GM18498 (cell line): ENCODE data around the gene MYORG.
A peak's percentile ranks its signal among the peaks of the same experiment; 100 is the strongest.

Source experiments
- ATAC-seq: cut with Tn5 transposase; IDR thresholded peaks from one replicate; pipeline ENCODE4 v1.9.1; 2021; ENCODE audit warnings: mild to moderate bottlenecking, moderate library complexity; ENCODE audit not compliant: unreplicated experiment

Gene MYORG

DNA sequence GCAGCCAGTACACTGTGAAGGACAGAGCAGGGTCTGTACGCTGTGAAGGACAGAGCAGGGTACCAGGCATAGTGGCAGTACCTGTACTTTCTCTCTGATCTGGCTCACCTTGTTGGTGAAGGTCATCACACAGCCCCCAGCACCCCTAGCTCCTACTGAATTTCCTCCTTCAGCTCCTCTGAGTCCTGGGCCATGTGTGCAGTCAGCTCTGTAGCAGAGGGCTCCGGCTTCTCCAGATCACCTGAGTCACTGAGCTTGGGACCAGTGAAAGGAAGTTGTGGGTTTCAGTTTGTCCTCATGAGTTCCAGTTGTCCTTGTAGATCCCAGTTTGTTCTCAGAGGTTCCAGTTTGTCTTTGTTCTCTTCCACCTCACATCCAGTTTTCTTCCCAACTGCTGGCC, 41.8 kb downstream of the MYORG start:
- ATAC-seq: no peak

GRCh38 chr9:34334337-34334824, 42.3 kb downstream of the MYORG start:
- ATAC-seq: no peak

DNA sequence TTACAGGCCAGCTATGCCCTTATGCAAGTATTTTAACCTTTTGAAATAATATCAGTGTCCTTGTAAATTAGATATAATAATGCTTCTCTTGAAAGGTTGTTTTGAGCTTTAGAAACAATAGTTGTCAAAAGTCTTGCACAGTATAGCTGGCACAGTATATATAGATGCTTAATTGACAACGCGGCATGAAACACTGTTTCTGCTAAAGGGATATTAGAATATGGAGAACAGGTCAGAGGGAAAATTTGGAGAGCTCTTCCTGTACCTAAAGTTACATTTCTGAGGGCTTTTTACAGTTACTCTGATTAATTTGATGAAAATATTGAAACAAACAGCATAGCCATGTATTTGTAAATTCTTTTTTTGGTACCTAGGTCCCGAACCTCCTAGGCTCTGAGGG, 42.9 kb downstream of the MYORG start:
- ATAC-seq: no peak

DNA sequence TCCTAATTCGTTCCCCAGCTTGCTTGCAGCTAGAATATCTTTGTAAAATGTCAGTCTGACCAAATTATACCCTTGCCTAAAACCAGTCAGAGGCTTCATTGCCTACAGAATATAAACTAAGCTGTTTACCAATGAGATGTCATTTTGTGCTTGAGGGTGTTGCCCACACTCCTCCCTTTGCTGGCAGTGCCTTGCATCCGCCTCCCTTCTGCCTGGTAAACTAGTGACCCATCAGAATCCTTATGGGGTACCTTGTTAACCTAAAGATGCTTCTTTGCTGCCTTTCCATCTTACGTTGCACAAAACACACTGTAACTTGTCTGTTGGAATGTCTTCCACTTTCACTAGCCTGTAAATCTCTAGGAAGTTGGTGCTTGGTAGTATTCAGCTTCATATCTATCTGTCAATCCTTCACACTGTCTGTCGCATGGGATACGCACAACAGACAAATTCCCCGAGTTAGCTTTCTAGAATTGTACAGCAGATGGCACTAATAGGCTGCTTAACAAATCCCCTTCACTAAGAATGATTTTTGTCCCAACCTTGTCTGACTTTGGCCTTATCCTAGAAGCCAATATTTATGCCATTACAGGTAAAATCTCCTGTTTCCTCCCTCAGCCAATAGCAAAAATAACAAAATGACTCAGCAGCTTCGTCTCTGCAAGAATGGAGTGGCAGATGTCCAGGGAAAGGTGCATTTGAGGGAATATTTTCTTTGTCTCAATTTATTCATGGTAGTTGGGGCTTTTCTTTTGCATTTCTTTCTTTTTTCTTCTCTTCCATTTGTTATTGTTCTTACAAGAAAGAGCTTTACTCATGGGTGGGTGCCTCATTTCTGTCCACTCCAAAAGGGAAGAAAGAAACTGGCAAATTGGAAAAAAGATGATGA, 44.4 kb downstream of the MYORG start:
- no peak for ATAC-seq

DNA sequence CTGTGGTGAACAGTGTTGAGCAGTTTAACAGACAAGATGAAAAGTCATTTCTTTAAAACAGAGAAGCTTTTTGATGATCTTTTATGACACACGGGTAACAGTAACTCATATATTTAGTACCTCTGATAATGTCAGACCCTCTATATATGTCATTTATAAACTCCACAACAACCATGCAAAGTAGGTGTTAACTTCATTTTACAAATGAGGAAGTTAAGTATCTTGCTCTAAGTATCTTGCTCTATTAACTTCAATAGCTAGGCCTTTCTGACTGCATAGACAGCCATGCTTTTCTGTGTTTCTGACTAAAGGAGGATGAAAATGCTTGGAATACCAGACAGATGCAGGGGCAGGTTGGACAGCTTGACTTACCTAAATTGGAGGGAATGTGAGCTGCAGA, 45.5 kb downstream of the MYORG start:
- no peak for ATAC-seq

GRCh38 chr9:34328987-34329832, 47.5 kb downstream of the MYORG start, which contains the start of the genes KIF24 and NUDT2:
KIF24 (minus strand) TSS chr9:34329268; CDS start chr9:34311346, 17,922 bp downstream.
NUDT2 (plus strand) TSS chr9:34329569; CDS start chr9:34339040, 9,471 bp downstream.
- peak; percentile 94 for ATAC-seq

DNA sequence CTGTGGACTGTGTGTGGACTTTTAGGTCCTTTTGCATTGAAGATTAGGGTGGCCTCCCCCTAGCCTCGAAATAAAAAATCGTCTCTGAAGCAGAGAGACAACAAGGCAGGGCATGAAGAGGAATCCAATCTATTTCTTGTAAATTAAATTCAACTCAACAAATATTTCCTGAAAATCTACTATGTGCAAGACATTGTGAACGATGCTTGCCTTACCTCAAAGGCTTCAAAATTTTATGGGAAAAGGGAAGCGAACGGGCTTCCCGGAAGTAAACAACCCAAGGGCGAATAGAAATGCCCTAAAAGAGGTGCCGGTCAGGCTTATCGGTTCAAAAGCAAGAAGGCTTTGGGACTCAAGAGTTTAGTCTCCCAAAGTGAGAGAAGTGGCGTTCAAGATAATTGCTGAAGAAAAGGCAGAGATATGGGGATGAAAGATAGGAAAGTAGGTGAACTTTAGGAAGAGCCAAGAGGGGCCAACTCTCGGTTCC, 48.2 kb downstream of the MYORG start:
- ATAC-seq: no peak

GRCh38 chr9:34326690-34327089, 50.0 kb downstream of the MYORG start:
- no peak for ATAC-seq

- no peak for ATAC-seq
Observed at GRCh38 chr9:34322899-34323591, 53.7 kb downstream of the MYORG start.

DNA sequence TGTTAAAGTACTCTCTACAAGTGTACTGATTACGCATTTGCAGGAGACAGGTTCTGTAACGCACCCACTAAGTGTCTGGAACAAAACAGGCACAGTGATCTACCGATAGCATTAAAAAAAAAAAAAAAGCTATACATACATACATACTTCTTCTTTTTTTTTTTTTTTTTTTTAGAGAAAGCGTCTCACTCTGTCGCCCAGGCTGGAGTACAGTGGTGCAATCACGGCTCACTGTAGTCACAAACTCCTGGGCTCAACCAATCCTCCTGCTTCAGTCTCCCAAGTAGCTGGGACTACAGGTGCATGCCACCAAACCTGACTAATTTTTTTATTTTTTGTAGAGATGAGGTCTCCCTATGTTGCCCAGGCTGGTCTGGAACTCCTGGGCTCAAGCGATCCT, 55.2 kb downstream of the MYORG start:
- ATAC-seq: no peak

GRCh38 chr9:34318163-34318790, 58.4 kb downstream of the MYORG start:
- ATAC-seq: no peak

- ATAC-seq: no peak
Observed at GRCh38 chr9:34317436-34317835, 59.3 kb downstream of the MYORG start.
